Ishikawa (cell line): ENCODE results near the gene RNF168.

Experiments used
- EGR1 ChIP-seq: IDR thresholded peaks from 2 replicates; pipeline ENCODE4 v1.6.1; 2012
- EP300 ChIP-seq: IDR thresholded peaks from 2 replicates; pipeline ENCODE4 v1.6.1; 2012; ENCODE audit warnings: borderline replicate concordance
- FOXM1 ChIP-seq: IDR thresholded peaks from 2 replicates; pipeline ENCODE4 v1.6.1; 2012; ENCODE audit warnings: low read depth, borderline replicate concordance
- NFIC ChIP-seq: IDR thresholded peaks from 2 replicates; pipeline ENCODE4 v1.6.1; 2012
- TAF1 ChIP-seq: IDR thresholded peaks from 2 replicates; pipeline ENCODE4 v1.6.1; 2012; ENCODE audit warnings: low read depth, mild to moderate bottlenecking
- TCF12 ChIP-seq: IDR thresholded peaks from 2 replicates; pipeline ENCODE4 v1.6.1; 2012; ENCODE audit warnings: low read depth
- YY1 ChIP-seq: IDR thresholded peaks from 2 replicates; pipeline ENCODE4 v1.6.1; 2012; ENCODE audit warnings: low read depth
- ZBTB7A ChIP-seq: IDR thresholded peaks from 2 replicates; pipeline ENCODE4 v1.6.1; 2012; ENCODE audit warnings: low read depth
- TF ChIP-seq, protein P1 (sequence below): IDR thresholded peaks from 2 replicates; pipeline ENCODE4 v1.6.1; 2012
- TF ChIP-seq, protein P2 (sequence below): IDR thresholded peaks from 2 replicates; pipeline ENCODE4 v1.6.1; 2012

DNA sequence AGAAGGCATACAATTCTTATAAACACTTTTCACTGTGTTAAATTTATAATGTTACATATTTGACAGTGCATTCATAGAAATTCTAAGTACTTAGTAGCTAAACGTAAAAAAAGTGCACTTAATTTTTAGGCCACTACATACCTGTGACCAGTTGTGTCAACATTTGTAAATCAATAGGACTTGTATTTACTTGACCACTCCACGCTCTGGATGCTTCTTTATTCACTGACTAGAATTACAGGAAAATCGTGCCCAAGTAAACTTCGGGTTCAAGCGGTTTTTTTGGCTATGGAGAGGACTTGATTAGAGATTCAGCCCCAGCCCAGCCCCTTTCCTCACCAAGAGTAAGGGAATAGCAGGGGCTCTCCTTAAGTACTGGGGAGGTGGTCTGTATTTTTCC lies 43.0 kb upstream of the RNF168 start:
- TF ChIP-seq, protein P1, sequence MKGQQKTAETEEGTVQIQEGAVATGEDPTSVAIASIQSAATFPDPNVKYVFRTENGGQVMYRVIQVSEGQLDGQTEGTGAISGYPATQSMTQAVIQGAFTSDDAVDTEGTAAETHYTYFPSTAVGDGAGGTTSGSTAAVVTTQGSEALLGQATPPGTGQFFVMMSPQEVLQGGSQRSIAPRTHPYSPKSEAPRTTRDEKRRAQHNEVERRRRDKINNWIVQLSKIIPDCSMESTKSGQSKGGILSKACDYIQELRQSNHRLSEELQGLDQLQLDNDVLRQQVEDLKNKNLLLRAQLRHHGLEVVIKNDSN: no peak
- TF ChIP-seq ZBTB7A: no peak
- TF ChIP-seq EP300: no peak
- TF ChIP-seq YY1: no peak
- no peak for TF ChIP-seq TCF12
- no peak for TF ChIP-seq EGR1
- TF ChIP-seq, protein P2, sequence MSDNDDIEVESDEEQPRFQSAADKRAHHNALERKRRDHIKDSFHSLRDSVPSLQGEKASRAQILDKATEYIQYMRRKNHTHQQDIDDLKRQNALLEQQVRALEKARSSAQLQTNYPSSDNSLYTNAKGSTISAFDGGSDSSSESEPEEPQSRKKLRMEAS: no peak
- no peak for TF ChIP-seq TAF1
- no peak for TF ChIP-seq FOXM1
- TF ChIP-seq NFIC: no peak
